ENCODE results near the gene SMIM1. TPM values are rescaled to one million over a fixed set of nuclear protein-coding genes. Genes with fewer than 3 reads are reported as not detected.

Gene SMIM1
- total RNA-seq, 1 donor from 2014 or later: 1.0 TPM

GRCh38 chr1:3820316-3820715 lies 47.8 kb downstream of the SMIM1 start:
- Mint-ChIP-seq H3K9me3 (no peaks in the 10 kb centered on the region), H3K27ac (no peak overlapping the region), H3K27me3 (ENCODE audit: insufficient read depth) (no peaks in the 10 kb centered on the region), H3K4me3 (no peak overlapping the region), H3K36me3 (ENCODE audit: low read depth) (peaks cover 23% of the 10 kb centered on the region), H3K4me1 (ENCODE audit: low read depth) (no peaks in the 10 kb centered on the region)
- no peak for DNase-seq (ENCODE audit: low spot score)
- intact Hi-C loops (cut with micrococcal nuclease): no loop called here

- Mint-ChIP-seq H3K27ac (no peak overlapping the region), H3K4me1 (ENCODE audit: low read depth) (no peaks in the 10 kb centered on the region), H3K27me3 (ENCODE audit: insufficient read depth) (no peaks in the 10 kb centered on the region), H3K4me3 (no peak overlapping the region), H3K9me3 (no peaks in the 10 kb centered on the region), H3K36me3 (ENCODE audit: low read depth) (peaks cover 25% of the 10 kb centered on the region)
- intact Hi-C loops (cut with micrococcal nuclease): no loop called here
- no peak for DNase-seq (ENCODE audit: low spot score)
Observed at GRCh38 chr1:3821004-3821403, 48.5 kb downstream of the SMIM1 start.

- H3K27me3 Mint-ChIP-seq (ENCODE audit: insufficient read depth): no peaks in the 10 kb centered on the region
- no peaks in the 10 kb centered on the region for H3K9me3 Mint-ChIP-seq
- intact Hi-C loops (cut with micrococcal nuclease): no loop called here
- H3K27ac Mint-ChIP-seq: no peak overlapping the region
- H3K36me3 Mint-ChIP-seq (ENCODE audit: low read depth): peaks cover 27% of the 10 kb centered on the region
- H3K4me3 Mint-ChIP-seq: no peak overlapping the region
- no peaks in the 10 kb centered on the region for H3K4me1 Mint-ChIP-seq (ENCODE audit: low read depth)
- DNase-seq (ENCODE audit: low spot score): no peak
Observed at GRCh38 chr1:3821447-3821846, 48.9 kb downstream of the SMIM1 start.

- Mint-ChIP-seq H3K4me1 (ENCODE audit: low read depth) (no peaks in the 10 kb centered on the region), H3K27me3 (ENCODE audit: insufficient read depth) (no peaks in the 10 kb centered on the region), H3K4me3 (no peak overlapping the region), H3K27ac (no peak overlapping the region), H3K9me3 (no peaks in the 10 kb centered on the region), H3K36me3 (ENCODE audit: low read depth) (peaks cover 28% of the 10 kb centered on the region)
- intact Hi-C loops (cut with micrococcal nuclease): no loop called here
- DNase-seq (ENCODE audit: low spot score): no peak
Observed at GRCh38 chr1:3821908-3822307, 49.4 kb downstream of the SMIM1 start.

- peaks cover 28% of the 10 kb centered on the region for H3K36me3 Mint-ChIP-seq (ENCODE audit: low read depth)
- H3K27ac Mint-ChIP-seq: no peak overlapping the region
- no peaks in the 10 kb centered on the region for H3K4me1 Mint-ChIP-seq (ENCODE audit: low read depth)
- no peaks in the 10 kb centered on the region for H3K9me3 Mint-ChIP-seq
- H3K27me3 Mint-ChIP-seq (ENCODE audit: insufficient read depth): no peaks in the 10 kb centered on the region
- no peak overlapping the region for H3K4me3 Mint-ChIP-seq
- intact Hi-C loops (cut with micrococcal nuclease): no loop called here
- no peak for DNase-seq (ENCODE audit: low spot score)
Observed at GRCh38 chr1:3822421-3822820, 49.9 kb downstream of the SMIM1 start.

GRCh38 chr1:3824650-3825049 lies 52.1 kb downstream of the SMIM1 start:
- no peak for DNase-seq (ENCODE audit: low spot score)
- H3K9me3 Mint-ChIP-seq: no peaks in the 10 kb centered on the region
- peaks cover 34% of the 10 kb centered on the region for H3K36me3 Mint-ChIP-seq (ENCODE audit: low read depth)
- no peaks in the 10 kb centered on the region for H3K27me3 Mint-ChIP-seq (ENCODE audit: insufficient read depth)
- intact Hi-C loops (cut with micrococcal nuclease): no loop called here
- no peaks in the 10 kb centered on the region for H3K4me1 Mint-ChIP-seq (ENCODE audit: low read depth)
- no peak overlapping the region for H3K4me3 Mint-ChIP-seq
- H3K27ac Mint-ChIP-seq: no peak overlapping the region

GRCh38 chr1:3825356-3825755 lies 52.8 kb downstream of the SMIM1 start:
- intact Hi-C loops (cut with micrococcal nuclease): no loop called here
- H3K36me3 Mint-ChIP-seq (ENCODE audit: low read depth): peaks cover 34% of the 10 kb centered on the region
- no peaks in the 10 kb centered on the region for H3K9me3 Mint-ChIP-seq
- H3K27ac Mint-ChIP-seq: no peak overlapping the region
- no peaks in the 10 kb centered on the region for H3K27me3 Mint-ChIP-seq (ENCODE audit: insufficient read depth)
- no peak for DNase-seq (ENCODE audit: low spot score)
- H3K4me3 Mint-ChIP-seq: no peak overlapping the region
- H3K4me1 Mint-ChIP-seq (ENCODE audit: low read depth): no peaks in the 10 kb centered on the region

Other genes starting within 250 kb of the SMIM1 start
- gene MEGF6, start 161.2 kb upstream of the SMIM1 start, total RNA-seq: 1.2 and 2.1 TPM in 2 replicates
- gene TPRG1L, start 147.7 kb upstream of the SMIM1 start, total RNA-seq: 10.3 and 12.5 TPM in 2 replicates
- gene WRAP73, start 122.6 kb upstream of the SMIM1 start, total RNA-seq: 44.9 and 45.5 TPM in 2 replicates
- gene TP73, start 120.2 kb upstream of the SMIM1 start, total RNA-seq: 1.4 and 1.5 TPM in 2 replicates
- not detected in 2 replicates for gene CCDC27, start 20.3 kb upstream of the SMIM1 start, total RNA-seq
- 45.2 and 50.1 TPM in 2 replicates for gene LRRC47, start 23.7 kb downstream of the SMIM1 start, total RNA-seq
- 43.4 and 55.5 TPM in 2 replicates for gene CEP104, start 84.5 kb downstream of the SMIM1 start, total RNA-seq
- gene DFFB, start 84.7 kb downstream of the SMIM1 start, total RNA-seq: 13.7 and 15.8 TPM in 2 replicates
- gene C1orf174, start 127.5 kb downstream of the SMIM1 start, total RNA-seq: 45.1 TPM in 2 replicates